IMR-90 (cell line): ENCODE data around the gene GPC5. TPM values are rescaled to one million over a fixed set of nuclear protein-coding genes. Genes with fewer than 3 reads are reported as not detected.

Experiments used
- ATAC-seq: fragments of 200-7000 bp; cut with Tn5 transposase; 2 replicates; pipeline ENCODE4 v1.9.1; 2020; ENCODE audit warnings: low read depth, mild to moderate bottlenecking, moderate library complexity
- BruUV-seq: library from RNA; stranded (reverse); fragments of 400-500 nt; replicated peaks from 2 replicates; lab custom pipeline; 2021; lab: Mats Ljungman, UMichigan
- CTCF ChIA-PET: fragments of 300-600 bp; formaldehyde crosslinking; extraction: SDS; loops from one replicate; lab custom pipeline; 2021; ENCODE audit warnings: antibody characterized with exemption; lab: Yijun Ruan, JAX
- POLR2A ChIA-PET: fragments of 300-600 bp; sonication (Branson Sonifier 250); formaldehyde crosslinking; loops from one replicate; lab custom pipeline; 2022; ENCODE audit warnings: antibody characterized with exemption; ENCODE audit not compliant: unreplicated experiment; lab: Charles Lee
- DNase-seq: peaks from one replicate; pipeline ENCODE4 v3.0.0; 2013
- H2AFZ ChIP-seq: replicated peaks from 2 replicates; pipeline ENCODE3; 2013; ENCODE audit warnings: low read length, mild to moderate bottlenecking; ENCODE audit not compliant: poor library complexity
- H2AK5ac ChIP-seq: 2 replicates; pipeline ENCODE4 v1.6.1; 2013; ENCODE audit warnings: low read depth, low read length, inconsistent platforms
- H2AK9ac ChIP-seq: replicated peaks from 2 replicates; pipeline ENCODE3; 2013; ENCODE audit warnings: mild to moderate bottlenecking, low read depth, low read length, moderate library complexity; ENCODE audit not compliant: poor library complexity
- H2BK120ac ChIP-seq: 2 replicates; pipeline ENCODE4 v1.6.1; 2013; ENCODE audit warnings: low read depth, low read length, inconsistent platforms
- H2BK15ac ChIP-seq: 3 replicates; pipeline ENCODE4 v1.6.1; 2013; ENCODE audit warnings: low read depth, low read length, inconsistent platforms
- H2BK20ac ChIP-seq: 2 replicates; pipeline ENCODE4 v1.6.1; 2013; ENCODE audit warnings: low read depth, mild to moderate bottlenecking, inconsistent platforms, low read length, moderate library complexity
- H2BK5ac ChIP-seq: 2 replicates; pipeline ENCODE4 v1.6.1; 2013; ENCODE audit warnings: mild to moderate bottlenecking, low read depth, low read length, inconsistent platforms; ENCODE audit not compliant: poor library complexity, severe bottlenecking
- H3K14ac ChIP-seq: replicated peaks from 2 replicates; pipeline ENCODE4 v1.6.1; 2013; ENCODE audit warnings: low read depth, low read length, inconsistent platforms
- H3K18ac ChIP-seq: 2 replicates; pipeline ENCODE4 v1.6.1; 2013; ENCODE audit warnings: low read depth, low read length, control low read depth
- H3K23ac ChIP-seq: 2 replicates; pipeline ENCODE4 v1.6.1; 2013; ENCODE audit warnings: low read depth, low read length, inconsistent platforms
- H3K27ac ChIP-seq: 2 replicates; pipeline ENCODE4 v1.5.1; 2013; ENCODE audit warnings: mild to moderate bottlenecking, control low read depth, low read length; ENCODE audit not compliant: insufficient read depth
- H3K27me3 ChIP-seq: 2 replicates; pipeline ENCODE4 v1.6.1; 2013; ENCODE audit warnings: low read length; ENCODE audit not compliant: control insufficient read depth, insufficient read depth
- H3K36me3 ChIP-seq: 2 replicates; pipeline ENCODE4 v1.6.1; 2013; ENCODE audit warnings: low read length, mixed read lengths; ENCODE audit not compliant: control insufficient read depth, insufficient read depth
- H3K4ac ChIP-seq: 2 replicates; pipeline ENCODE4 v1.6.1; 2013; ENCODE audit warnings: low read depth, low read length, inconsistent platforms
- H3K4me1 ChIP-seq: 2 replicates; pipeline ENCODE4 v1.6.1; 2013; ENCODE audit warnings: low read length, mixed read lengths; ENCODE audit not compliant: control insufficient read depth, insufficient read depth
- H3K4me2 ChIP-seq: 2 replicates; pipeline ENCODE4 v1.6.1; 2013; ENCODE audit warnings: low read depth, mild to moderate bottlenecking, control low read depth, low read length, moderate library complexity
- H3K4me3 ChIP-seq: 2 replicates; pipeline ENCODE4 v1.5.1; 2013; ENCODE audit warnings: low read depth, mild to moderate bottlenecking, control low read depth, low read length, moderate library complexity; ENCODE audit not compliant: insufficient read depth
- H3K56ac ChIP-seq: 2 replicates; pipeline ENCODE4 v1.6.1; 2013; ENCODE audit warnings: low read length, inconsistent platforms; ENCODE audit not compliant: insufficient read depth; ENCODE audit errors: extremely low read depth
- H3K79me1 ChIP-seq, 2 experiments: 2 replicates each; pipeline ENCODE4 v1.6.1; 2013; ENCODE audit warnings: low read length in 2 of 2, inconsistent platforms in 1 of 2, low read depth in 1 of 2
- H3K9ac ChIP-seq: 2 replicates; pipeline ENCODE4 v1.6.1; 2013; ENCODE audit warnings: low read depth, low read length, control low read depth
- H3K9me1 ChIP-seq: 2 replicates; pipeline ENCODE4 v1.6.1; 2013; ENCODE audit warnings: low read length, inconsistent platforms; ENCODE audit not compliant: insufficient read depth
- H3K9me3 ChIP-seq: 2 replicates; pipeline ENCODE4 v1.6.1; 2013; ENCODE audit warnings: low read length; ENCODE audit not compliant: control insufficient read depth, insufficient read depth
- H4K20me1 ChIP-seq: 2 replicates; pipeline ENCODE4 v1.6.1; 2013; ENCODE audit warnings: low read length, inconsistent platforms; ENCODE audit not compliant: insufficient read depth
- H4K5ac ChIP-seq: 2 replicates; pipeline ENCODE4 v1.6.1; 2013; ENCODE audit warnings: mild to moderate bottlenecking, low read depth, low read length, control low read depth
- H4K8ac ChIP-seq, 2 experiments: 2 replicates each; pipeline ENCODE4 v1.6.1; 2013; ENCODE audit warnings: low read depth in 2 of 2, low read length in 2 of 2, control low read depth in 1 of 2, inconsistent platforms in 1 of 2
- H4K91ac ChIP-seq: 2 replicates; pipeline ENCODE4 v1.6.1; 2013; ENCODE audit warnings: low read depth, low read length, inconsistent platforms; ENCODE audit not compliant: insufficient read depth
- FOS ChIP-seq: fragments of 150-350 bp; IDR thresholded peaks from 2 replicates; pipeline ENCODE4 v1.6.1; 2016; ENCODE audit warnings: low read depth, low read length
- MAZ ChIP-seq: IDR thresholded peaks from 2 replicates; pipeline ENCODE4 v1.6.1; 2012; ENCODE audit warnings: low read depth, mild to moderate bottlenecking, low read length, improper control_type of control experiment, moderate library complexity, borderline replicate concordance
- RAD21 ChIP-seq: IDR thresholded peaks from 2 replicates; pipeline ENCODE4 v1.6.1; 2012; ENCODE audit warnings: low read length, improper control_type of control experiment
- RFX5 ChIP-seq: IDR thresholded peaks from 2 replicates; pipeline ENCODE4 v1.8.0; 2012; ENCODE audit warnings: low read depth, mild to moderate bottlenecking, low read length, moderate library complexity
- SMC3 ChIP-seq: fragments of 150-350 bp; IDR thresholded peaks from 2 replicates; pipeline ENCODE4 v1.6.1; 2016; ENCODE audit warnings: low read depth, mild to moderate bottlenecking, antibody characterized with exemption, low read length, moderate library complexity
- WGBS, 2 experiments: methylation state at CpG; one replicate each; pipeline versions ENCODE4 v1.1.5 to v1.1.7; 2013; ENCODE audit warnings: missing lambda C conversion rate in 2 of 2; ENCODE audit not compliant: insufficient read length in 1 of 2; ENCODE audit errors: extremely low coverage in 2 of 2; 5-methylcytosine and 5-hydroxymethylcytosine counted together
- dilution Hi-C: fragments of 300-500 bp; cut with HindIII; formaldehyde crosslinking; loops from one replicate; pipeline ENCODE4 v1.14.3; 2018; ENCODE audit warnings: low sequenced_read_pairs; ENCODE audit not compliant: unreplicated experiment
- in situ Hi-C: fragments of 300-500 bp; cut with MboI; formaldehyde crosslinking; loops from 3 replicates; pipeline ENCODE4 v1.14.3; 2019; ENCODE audit warnings: low sequenced_read_pairs, inconsistent platforms, mixed read lengths
- intact Hi-C: fragments of 100-400 bp; cut with micrococcal nuclease; formaldehyde crosslinking; loops from 2 replicates; pipeline ENCODE4 v1.10.0; 2022
- polyA plus RNA-seq, 3 experiments: library from polyadenylated mRNA; depleted of rRNA; stranded (reverse); fragments of >200 nt; gene quantifications; 2 replicates each; pipeline ENCODE4 v1.2.3, GENCODE V29; 2012; ENCODE audit warnings: low replicate concordance in 1 of 3
- total RNA-seq: library from RNA; depleted of rRNA; stranded (reverse); fragments of >200 nt; gene quantifications from 2 replicates; pipeline ENCODE4 v1.2.3, GENCODE V29; 2012

GPC5 gene
- total and polyA plus RNA-seq, 2 of the 4 experiments (the other 2 are of a cell fraction): 0.94 to 1.8 TPM

DNA sequence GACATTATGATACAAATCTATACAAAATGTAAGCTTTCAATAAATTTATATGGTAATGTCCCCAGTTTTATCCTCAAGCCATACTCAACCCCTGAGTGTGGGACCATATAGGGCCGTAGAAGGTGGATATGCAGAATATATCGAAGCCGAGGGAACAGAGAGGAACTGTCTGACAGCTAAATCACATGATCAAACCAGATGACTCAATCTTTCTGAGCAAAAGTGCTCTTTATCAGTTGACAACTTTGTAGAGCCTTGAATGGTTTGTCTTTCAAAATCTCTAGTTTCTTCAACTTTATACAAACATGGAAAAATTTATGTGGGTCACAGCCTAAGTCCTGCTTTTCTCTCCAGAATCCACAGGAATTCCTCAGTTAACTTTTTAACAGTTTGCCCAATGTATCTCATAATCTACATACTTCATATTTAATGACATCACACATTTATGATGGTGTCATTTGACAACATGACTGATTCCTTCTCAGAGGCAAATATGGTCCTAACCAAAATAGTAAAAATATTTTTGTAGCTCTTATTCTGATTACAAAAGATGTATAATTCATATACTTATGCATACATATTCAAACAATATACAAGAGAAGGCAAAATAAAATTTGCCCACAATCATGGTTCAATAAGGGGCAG, 1155.2 kb downstream of the GPC5 start:
- Histone ChIP-seq H2BK20ac (no peak overlapping the region), H4K91ac (no peak overlapping the region), H3K36me3 (no peaks in the 10 kb centered on the region), H3K9me3 (no peaks in the 10 kb centered on the region), H4K5ac (no peak overlapping the region), H3K4me1 (no peaks in the 10 kb centered on the region), H3K79me1 (no peaks in the 10 kb centered on the region), H4K20me1 (no peaks in the 10 kb centered on the region), H3K9me1 (no peaks in the 10 kb centered on the region), H3K4me3 (no peak overlapping the region), H3K14ac (no peak overlapping the region), H3K27me3 (no peaks in the 10 kb centered on the region), H3K4ac (no peak overlapping the region), H2AFZ (no peak overlapping the region), H3K18ac (no peak overlapping the region), H2BK5ac (no peak overlapping the region), H4K8ac (no peak overlapping the region), H3K9ac (no peak overlapping the region), H3K27ac (no peak overlapping the region), H2AK5ac (no peak overlapping the region), H3K56ac (no peak overlapping the region), H2BK15ac (no peak overlapping the region), H3K4me2 (no peak overlapping the region), H3K23ac (no peak overlapping the region), H2AK9ac (no peak overlapping the region), H2BK120ac (no peak overlapping the region)
- dilution Hi-C loops (no loop called here), intact Hi-C loops (no loop called here), in situ Hi-C loops (no loop called here)
- no peak for ATAC-seq
- no peak for TF ChIP-seq SMC3
- TF ChIP-seq RAD21: no peak
- no peak for TF ChIP-seq RFX5
- TF ChIP-seq FOS: no peak
- TF ChIP-seq MAZ: no peak
- BruUV-seq: no TSS peak
- POLR2A ChIA-PET: no interaction called here
- no peak for DNase-seq
- CTCF ChIA-PET: no interaction called here
- no CpG with 5 or more reads among the region's 3 CpGs for WGBS, 2 experiments
